Kidney capillary endothelial cell (primary cell): ENCODE results near the gene CGRRF1.
A peak's percentile ranks its signal among the peaks of the same experiment; 100 is the strongest.

Source experiments
- DNase-seq: peaks from one replicate; pipeline ENCODE4 v3.0.0-alpha.2; 2018; ENCODE audit warnings: low spot score

The CGRRF1 gene

GRCh38 chr14:54509546-54510501 lies at the start of gene CGRRF1:
Gene CGRRF1 (plus strand): TSS chr14:54509906. CDS start chr14:54509960, 54 bp downstream.
- peak; percentile 98 for DNase-seq

DNA sequence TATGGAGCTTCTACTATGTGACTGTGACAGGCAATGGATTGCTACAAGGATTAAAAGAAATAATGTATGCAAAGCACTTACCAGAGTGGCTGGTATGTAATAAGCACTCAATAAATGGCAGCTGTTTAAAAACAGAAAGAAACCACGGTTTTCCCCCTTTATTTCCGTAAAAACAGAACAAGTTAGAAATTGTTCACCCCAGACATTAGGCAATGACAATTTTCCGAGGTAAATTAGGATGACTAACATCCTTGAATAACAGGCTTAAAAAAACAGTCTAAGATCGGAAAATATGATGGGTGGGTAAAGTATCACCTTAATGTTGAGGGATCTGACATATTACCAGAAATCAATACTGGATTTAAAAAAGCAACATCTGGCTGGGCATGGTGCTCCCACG lies 47.7 kb upstream of the CGRRF1 start:
- no peak for DNase-seq

DNA sequence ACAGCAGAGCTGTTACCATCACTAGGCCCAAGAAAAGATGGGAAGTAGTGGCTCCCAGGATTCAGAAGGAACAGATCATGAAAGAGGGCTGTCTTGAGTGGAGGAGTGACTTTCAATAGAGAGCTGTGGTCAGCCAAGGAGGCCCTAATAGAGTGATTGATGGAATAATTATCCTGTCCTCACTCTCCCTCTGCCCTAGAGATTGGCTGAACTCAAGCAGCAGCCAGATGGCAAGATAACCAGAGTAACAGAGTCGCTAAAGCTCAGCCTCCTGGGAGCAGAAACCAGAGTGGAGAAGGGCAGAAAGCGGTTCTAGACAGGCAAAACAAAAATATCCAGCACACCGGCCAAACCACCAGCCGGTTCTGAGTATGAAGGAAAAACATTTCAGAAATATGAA lies 44.1 kb upstream of the CGRRF1 start:
- no peak for DNase-seq

GRCh38 chr14:54467280-54467679 lies 42.4 kb upstream of the CGRRF1 start:
- no peak for DNase-seq

DNA sequence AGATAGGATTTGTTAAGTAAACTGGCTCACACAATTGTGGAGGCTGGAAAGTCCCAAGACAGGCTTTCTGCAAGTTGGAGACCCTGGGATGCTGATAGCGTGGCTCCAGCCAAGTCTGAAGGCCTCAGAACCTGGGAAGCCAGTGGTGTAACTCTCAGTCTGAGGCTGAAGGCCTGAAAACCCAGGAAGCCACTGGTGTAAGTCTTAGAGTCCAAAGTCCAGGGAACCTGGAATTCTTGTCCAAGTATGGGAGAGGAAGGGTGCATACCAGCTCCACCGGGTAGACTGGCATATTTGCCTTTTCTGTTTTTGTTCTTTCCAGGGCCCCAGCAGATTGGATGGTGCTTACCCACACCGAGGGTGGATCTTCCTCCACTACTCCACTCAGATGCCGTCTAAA lies 39.0 kb upstream of the CGRRF1 start:
- DNase-seq, result no peak

GRCh38 chr14:54471641-54472040 lies 38.1 kb upstream of the CGRRF1 start:
- no peak for DNase-seq

DNA sequence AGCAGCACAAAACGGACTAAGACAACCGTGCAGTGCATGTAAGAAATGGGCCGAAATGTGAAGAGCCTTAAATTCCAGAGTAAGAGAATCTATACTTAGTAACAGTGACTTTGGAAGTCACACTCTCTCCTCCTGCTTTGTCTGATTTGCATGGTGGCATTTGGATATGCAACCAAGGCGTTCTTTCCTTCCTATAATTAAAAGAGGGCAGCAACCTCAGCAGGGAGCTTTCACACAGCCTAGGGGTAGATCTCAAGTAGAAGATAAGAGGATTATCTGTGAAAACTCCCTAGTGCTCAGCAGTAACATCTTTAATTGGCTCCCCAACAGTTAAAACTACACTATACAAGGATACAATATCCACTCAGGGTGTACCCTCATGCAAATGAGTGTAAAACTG lies 37.4 kb upstream of the CGRRF1 start:
- DNase-seq, result no peak

GRCh38 chr14:54474232-54474793 lies 35.4 kb upstream of the CGRRF1 start:
- no peak for DNase-seq

- no peak for DNase-seq
Measured at GRCh38 chr14:54475187-54475899, 34.4 kb upstream of the CGRRF1 start.

GRCh38 chr14:54475911-54476310 lies 33.8 kb upstream of the CGRRF1 start:
- no peak for DNase-seq

GRCh38 chr14:54478636-54479215 lies 31.0 kb upstream of the CGRRF1 start:
- no peak for DNase-seq

DNA sequence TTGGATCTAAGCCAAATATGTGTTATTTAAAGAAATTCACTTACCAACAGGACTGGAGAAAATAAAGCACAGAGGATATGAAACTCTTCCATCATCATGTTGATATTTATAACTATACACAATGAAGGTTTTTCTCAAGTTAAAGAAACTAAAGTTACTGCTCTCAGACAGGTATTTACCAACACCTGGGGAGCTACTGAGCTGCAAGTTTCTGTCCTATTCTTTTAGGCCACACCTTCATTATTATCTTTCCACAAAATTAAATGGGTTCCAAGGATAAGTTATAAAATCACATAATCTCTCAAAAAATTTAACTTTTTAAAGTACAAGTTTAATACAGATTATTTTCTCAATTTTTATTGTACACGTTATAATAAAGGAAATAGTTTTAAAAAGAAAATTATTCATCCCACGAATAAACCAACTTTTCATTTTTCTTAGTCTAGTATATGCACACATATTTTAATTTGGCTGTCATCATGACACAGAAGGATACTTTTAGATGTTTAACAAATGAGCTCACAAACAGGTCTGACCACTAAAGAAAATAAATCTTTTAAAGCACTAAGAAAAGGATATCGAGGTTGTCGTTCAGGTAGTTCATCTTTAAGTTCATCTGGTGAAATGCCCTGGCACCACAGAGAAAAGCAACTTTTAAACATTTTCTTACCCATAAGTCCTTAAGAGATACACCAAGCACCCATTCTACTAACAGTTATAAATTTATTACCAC lies 28.7 kb upstream of the CGRRF1 start:
- DNase-seq, result no peak

- DNase-seq, result no peak
Measured at GRCh38 chr14:54481695-54482094, 28.0 kb upstream of the CGRRF1 start.

DNA sequence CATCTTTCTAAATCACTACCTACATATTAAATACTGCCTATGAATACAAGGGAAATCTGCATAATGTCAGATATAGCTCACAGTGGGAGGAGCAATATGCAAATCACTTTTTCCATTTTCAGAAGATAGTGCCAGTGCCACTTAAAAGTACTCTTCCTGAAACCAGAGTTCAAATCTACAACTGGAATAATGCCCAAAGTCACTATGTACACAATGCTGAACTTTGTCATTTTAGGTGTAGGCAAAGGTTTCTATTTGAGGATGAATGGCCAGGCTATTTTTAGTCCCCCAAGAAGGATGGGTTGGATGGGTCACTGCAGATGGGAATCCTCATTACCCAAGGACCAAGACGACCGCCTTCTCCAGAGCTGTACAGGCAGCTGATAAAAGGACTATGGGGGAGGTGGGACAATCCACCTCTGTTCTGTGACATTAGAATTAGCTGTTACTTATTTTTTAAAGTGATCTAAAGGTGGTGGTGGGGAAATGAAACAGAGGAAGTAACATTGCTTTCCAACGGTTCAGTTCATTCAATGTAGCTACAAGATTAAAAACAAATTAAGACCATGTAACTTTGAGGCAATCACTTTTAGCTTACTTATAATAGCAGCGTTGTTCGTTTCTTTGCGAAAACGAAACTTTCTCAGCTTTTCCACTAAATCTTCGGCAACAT lies 26.5 kb upstream of the CGRRF1 start:
- no peak for DNase-seq

DNA sequence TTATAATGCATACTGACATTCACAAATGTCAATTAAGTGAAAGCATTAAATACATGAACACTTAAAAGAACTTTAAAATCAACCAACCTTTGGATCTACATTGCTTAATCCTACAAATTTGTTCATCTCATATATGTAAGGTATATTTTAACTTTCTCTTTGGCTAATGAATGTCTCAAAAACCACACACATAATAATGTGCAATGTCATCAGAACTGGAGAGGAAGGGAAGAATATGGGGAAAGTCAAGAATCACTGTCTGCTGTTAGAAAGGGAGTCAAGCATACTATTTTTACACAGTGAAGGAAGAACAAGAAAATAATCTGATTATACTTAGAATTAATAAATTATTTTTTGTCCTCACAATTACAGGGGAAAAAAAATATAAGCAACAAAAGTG lies 25.9 kb upstream of the CGRRF1 start:
- DNase-seq, result no peak

- DNase-seq, result no peak
Measured at GRCh38 chr14:54486685-54487084, 23.0 kb upstream of the CGRRF1 start.

- peak; percentile 26 for DNase-seq
Measured at GRCh38 chr14:54487771-54488170, 21.9 kb upstream of the CGRRF1 start.

DNA sequence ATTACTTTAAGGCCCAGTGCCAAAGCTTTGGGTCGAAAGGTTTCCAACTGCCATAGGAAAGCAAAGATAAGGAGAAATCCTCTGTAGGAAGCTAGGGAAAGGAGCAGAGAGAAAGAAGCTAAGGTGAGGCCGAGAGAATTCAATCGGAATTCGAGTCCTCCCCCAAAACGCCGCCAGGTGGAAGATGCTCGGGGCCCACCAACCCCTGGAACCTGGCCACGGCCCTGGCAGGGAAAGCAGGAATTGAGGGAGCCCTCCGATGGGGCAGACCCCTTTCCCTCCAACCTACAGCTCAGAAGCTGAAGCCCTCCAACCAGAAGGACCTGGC lies 21.4 kb upstream of the CGRRF1 start:
- no peak for DNase-seq

- peak; percentile 93 for DNase-seq
Measured at GRCh38 chr14:54488646-54489317, 20.9 kb upstream of the CGRRF1 start, which contains the start of gene GMFB. Gene GMFB (minus strand): TSS chr14:54488980. CDS start chr14:54488927, 53 bp downstream.

GRCh38 chr14:54489318-54489683 lies 20.4 kb upstream of the CGRRF1 start:
- no peak for DNase-seq
